ENCODE results near the gene MAK. TPM values are rescaled to one million over a fixed set of nuclear protein-coding genes. Genes with fewer than 3 reads are reported as not detected.

The MAK gene
- total RNA-seq, 2 donors from 2014 or later = 0.09 to 1.8 TPM

DNA sequence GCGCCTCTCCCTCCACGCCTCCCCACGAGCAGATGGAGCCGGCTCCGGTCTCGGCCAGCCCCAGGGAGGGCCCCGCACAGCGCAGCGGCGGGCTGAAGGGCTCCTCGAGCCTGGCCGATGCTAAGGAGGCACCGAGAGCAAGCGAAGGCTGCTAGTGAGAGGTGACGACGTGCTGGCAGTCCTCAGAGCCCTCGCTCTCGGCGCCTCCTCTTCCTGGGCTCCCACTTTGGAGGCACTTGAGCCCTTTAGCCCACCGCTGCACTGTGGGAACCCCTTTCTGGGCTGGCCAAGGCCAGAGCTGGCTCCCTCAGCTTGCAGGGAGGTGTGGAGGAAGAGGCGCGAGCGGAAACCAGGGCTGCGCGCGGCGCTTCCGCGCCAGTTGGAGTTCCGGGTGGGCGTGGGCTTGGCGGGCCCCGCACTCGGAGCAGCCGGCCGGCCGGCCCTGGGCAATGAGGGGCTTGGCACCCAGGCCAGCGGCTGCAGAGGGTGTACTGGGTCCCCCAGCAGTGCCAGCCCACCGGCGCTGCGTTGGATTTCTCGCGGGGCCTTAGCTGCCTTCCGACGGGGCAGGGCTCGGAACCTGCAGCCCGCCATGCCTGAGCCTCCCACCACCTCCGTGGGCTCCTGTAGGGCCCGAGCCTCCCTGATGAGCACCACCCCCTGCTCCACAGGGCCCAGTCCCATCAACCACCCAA, 117.9 kb downstream of the MAK start:
- no peak for DNase-seq (ENCODE audit: low spot score)
- Histone ChIP-seq H3K9me3 (no peaks in the 10 kb centered on the region), H3K27ac (peak overlapping the region; percentile 68 to 79), H3K4me1 (replicated peaks) (peaks cover 8% of the 10 kb centered on the region), H3K4me3 (peak overlapping the region; percentile 45 to 46), H3K27me3 (replicated peaks; ENCODE audit: insufficient read depth) (no peaks in the 10 kb centered on the region), H3K36me3 (no peaks in the 10 kb centered on the region)
- 46% methylated on average over 45 of the region's 49 CpGs for WGBS
- TF ChIP-seq POLR2A (IDR thresholded peaks at IDR 0.05) (no peak), POLR2AphosphoS5 (IDR thresholded peaks at IDR 0.05) (no peak)
- TF ChIP-seq, protein P1, sequence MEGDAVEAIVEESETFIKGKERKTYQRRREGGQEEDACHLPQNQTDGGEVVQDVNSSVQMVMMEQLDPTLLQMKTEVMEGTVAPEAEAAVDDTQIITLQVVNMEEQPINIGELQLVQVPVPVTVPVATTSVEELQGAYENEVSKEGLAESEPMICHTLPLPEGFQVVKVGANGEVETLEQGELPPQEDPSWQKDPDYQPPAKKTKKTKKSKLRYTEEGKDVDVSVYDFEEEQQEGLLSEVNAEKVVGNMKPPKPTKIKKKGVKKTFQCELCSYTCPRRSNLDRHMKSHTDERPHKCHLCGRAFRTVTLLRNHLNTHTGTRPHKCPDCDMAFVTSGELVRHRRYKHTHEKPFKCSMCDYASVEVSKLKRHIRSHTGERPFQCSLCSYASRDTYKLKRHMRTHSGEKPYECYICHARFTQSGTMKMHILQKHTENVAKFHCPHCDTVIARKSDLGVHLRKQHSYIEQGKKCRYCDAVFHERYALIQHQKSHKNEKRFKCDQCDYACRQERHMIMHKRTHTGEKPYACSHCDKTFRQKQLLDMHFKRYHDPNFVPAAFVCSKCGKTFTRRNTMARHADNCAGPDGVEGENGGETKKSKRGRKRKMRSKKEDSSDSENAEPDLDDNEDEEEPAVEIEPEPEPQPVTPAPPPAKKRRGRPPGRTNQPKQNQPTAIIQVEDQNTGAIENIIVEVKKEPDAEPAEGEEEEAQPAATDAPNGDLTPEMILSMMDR (IDR thresholded peaks at IDR 0.05) = no peak
- intact Hi-C loops (cut with DNase I) = no loop called here

DNA sequence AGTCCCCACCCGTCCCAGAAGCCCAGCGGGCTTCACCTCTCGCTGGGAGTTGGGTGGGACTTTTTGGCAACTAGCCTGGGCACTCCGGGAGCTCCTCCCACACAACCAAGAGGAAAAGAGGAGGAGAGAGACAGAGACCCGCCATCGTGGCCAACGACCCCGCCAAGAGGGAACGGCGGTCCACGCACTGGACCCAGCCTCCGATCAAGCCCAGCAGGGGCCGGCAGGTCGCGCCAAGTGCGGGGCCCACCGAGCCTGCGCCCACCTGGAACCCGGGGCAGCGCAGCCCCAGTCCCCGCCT, 118.4 kb downstream of the MAK start:
- peak overlapping the region; percentile 45 to 46 for H3K4me3 ChIP-seq
- H3K36me3 ChIP-seq = no peaks in the 10 kb centered on the region
- H3K27ac ChIP-seq = peak overlapping the region; percentile 68 to 79
- 40% methylated on average over 20 of the region's 21 CpGs for WGBS
- H3K9me3 ChIP-seq = no peaks in the 10 kb centered on the region
- H3K4me1 ChIP-seq (replicated peaks) = peaks cover 8% of the 10 kb centered on the region
- H3K27me3 ChIP-seq (replicated peaks; ENCODE audit: insufficient read depth) = no peaks in the 10 kb centered on the region
- TF ChIP-seq, protein P1 (IDR thresholded peaks at IDR 0.05) = no peak
- TF ChIP-seq POLR2AphosphoS5 (IDR thresholded peaks at IDR 0.05) = no peak
- TF ChIP-seq POLR2A (IDR thresholded peaks at IDR 0.05) = no peak
- intact Hi-C loops (cut with DNase I) = no loop called here
- no peak for DNase-seq (ENCODE audit: low spot score)

DNA sequence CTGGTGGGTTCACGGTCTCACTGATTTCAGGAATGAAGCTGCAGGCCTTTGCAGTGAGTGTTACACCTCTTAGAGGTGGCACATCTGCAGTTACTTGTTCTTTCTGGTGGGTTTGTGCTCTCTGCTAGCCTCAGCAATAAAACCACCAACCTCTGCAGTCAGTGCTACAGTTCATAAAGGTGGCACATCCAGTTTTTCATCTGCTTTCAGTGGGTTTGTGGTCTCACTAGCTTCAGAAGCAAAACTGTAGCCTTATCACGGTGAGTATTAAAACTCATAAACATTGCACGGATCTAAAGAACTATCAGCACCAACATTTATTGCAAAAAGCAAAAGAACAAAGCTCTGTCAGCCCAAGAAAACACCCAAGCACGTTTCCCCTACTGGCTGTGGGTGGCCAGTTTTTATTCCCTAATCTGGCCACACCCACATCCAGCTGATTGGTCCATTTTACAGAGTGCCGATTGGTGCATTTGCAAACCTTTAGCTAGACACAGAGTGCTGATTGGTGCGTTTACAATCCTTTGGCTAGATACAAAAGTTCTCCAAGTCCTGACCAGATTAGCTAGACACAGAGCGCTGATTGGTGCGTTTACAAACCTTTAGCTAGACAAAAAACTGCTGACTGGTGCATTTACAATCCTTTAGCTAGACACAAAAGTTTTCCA, 118.9 kb downstream of the MAK start:
- Histone ChIP-seq H3K4me3 (peak overlapping the region; percentile 45 to 46), H3K4me1 (replicated peaks) (peaks cover 6% of the 10 kb centered on the region), H3K36me3 (no peaks in the 10 kb centered on the region), H3K27ac (no peak overlapping the region), H3K9me3 (no peaks in the 10 kb centered on the region), H3K27me3 (replicated peaks; ENCODE audit: insufficient read depth) (no peaks in the 10 kb centered on the region)
- DNase-seq (ENCODE audit: low spot score) = no peak
- intact Hi-C loops (cut with DNase I) = no loop called here
- 75% methylated on average over 8 of the region's 8 CpGs for WGBS
- TF ChIP-seq, protein P1 (IDR thresholded peaks at IDR 0.05) = no peak
- no peak for TF ChIP-seq POLR2A (IDR thresholded peaks at IDR 0.05)

DNA sequence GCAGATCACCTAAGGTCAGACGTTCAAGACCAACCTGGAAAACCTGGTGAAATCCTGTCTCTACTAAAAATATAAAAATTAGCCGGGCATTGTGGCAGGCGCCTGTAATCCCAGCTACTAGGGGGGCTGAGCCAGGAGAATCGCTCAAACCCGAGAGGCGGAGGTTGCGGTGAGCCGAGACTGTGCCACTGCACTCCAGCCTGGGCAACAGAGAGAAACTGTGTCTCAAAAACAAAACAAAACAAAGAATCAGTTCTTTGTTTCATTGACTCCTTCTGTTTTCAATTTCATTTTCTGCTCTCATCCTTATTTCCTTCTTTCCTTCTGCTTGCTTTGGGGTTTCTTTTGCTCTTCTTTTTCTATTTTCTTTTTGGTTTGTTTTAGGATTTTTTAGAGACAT, 124.4 kb downstream of the MAK start:
- Histone ChIP-seq H3K9me3 (no peaks in the 10 kb centered on the region), H3K36me3 (no peaks in the 10 kb centered on the region), H3K27me3 (replicated peaks; ENCODE audit: insufficient read depth) (no peaks in the 10 kb centered on the region), H3K27ac (no peak overlapping the region), H3K4me1 (replicated peaks) (no peaks in the 10 kb centered on the region), H3K4me3 (no peak overlapping the region)
- WGBS = 82% methylated on average over 8 of the region's 8 CpGs
- no peak for DNase-seq (ENCODE audit: low spot score)
- intact Hi-C loops (cut with DNase I) = no loop called here
- TF ChIP-seq POLR2AphosphoS5 (IDR thresholded peaks at IDR 0.05) (no peak), POLR2A (IDR thresholded peaks at IDR 0.05) (no peak)
- TF ChIP-seq, protein P1 (IDR thresholded peaks at IDR 0.05) = no peak

Small RNAs within 50 kb of the gene (small RNA-seq; reads per million reads assigned to genes)
- 0 to 0.10 reads per million in 2 donors for gene RNA5SP203

Other genes with a start within 250 kb of the MAK start
- gene C6orf52, start 143.9 kb downstream of the MAK start, total RNA-seq = 1 to 10 TPM in 1 of 2 donors, not detected in 1; 3.3 TPM
- 10 to 100 TPM; 12.2 to 36.7 TPM for gene PAK1IP1, start 143.6 kb downstream of the MAK start, total RNA-seq
- gene TMEM14C, start 115.5 kb downstream of the MAK start, total RNA-seq = 100 to 1,000 TPM in 1 of 2 donors, 10 to 100 TPM in 1; 99.7 to 208 TPM
- 100 to 1,000 TPM in 1 of 2 donors, 10 to 100 TPM in 1; 81.1 to 165 TPM for gene TMEM14B, start 90.7 kb downstream of the MAK start, total RNA-seq
- gene GCM2, start 43.5 kb upstream of the MAK start, total RNA-seq = not detected
- 1 to 10 TPM in 1 of 2 donors, under 1 TPM in 1; 0.46 to 3.7 TPM for gene SYCP2L, start 48.5 kb upstream of the MAK start, total RNA-seq
- gene ELOVL2, start 205.8 kb upstream of the MAK start, total RNA-seq = 10 to 100 TPM; 15.5 to 17.9 TPM